Measurements from ENCODE around the gene IRS2.
A peak's percentile ranks its signal among the peaks of the same experiment; 100 is the strongest.

IRS2 gene

GRCh38 chr13:109768616-109769015 lies 17.8 kb downstream of the IRS2 start:
- Histone ChIP-seq H3K27me3 (replicated peaks; ENCODE audit: control insufficient read depth, insufficient read depth, low read length) (no peaks in the 10 kb centered on the region), H3K4me3 (replicated peaks; ENCODE audit: low read depth, low read length) (no peak overlapping the region), H3K36me3 (ENCODE audit: control insufficient read depth, insufficient read depth, low read length) (no peaks in the 10 kb centered on the region)
- DNase-seq (ENCODE audit: extremely low read depth, insufficient read length), result no peak
- TF ChIP-seq CTCF (IDR thresholded peaks at IDR 0.05; ENCODE audit: insufficient read depth, low read length, poor library complexity, severe bottlenecking), result no peak

GRCh38 chr13:109768176-109768575 lies 18.2 kb downstream of the IRS2 start:
- Histone ChIP-seq H3K27me3 (replicated peaks; ENCODE audit: control insufficient read depth, insufficient read depth, low read length) (no peaks in the 10 kb centered on the region), H3K4me3 (replicated peaks; ENCODE audit: low read depth, low read length) (no peak overlapping the region), H3K36me3 (ENCODE audit: control insufficient read depth, insufficient read depth, low read length) (no peaks in the 10 kb centered on the region)
- no peak for TF ChIP-seq CTCF (IDR thresholded peaks at IDR 0.05; ENCODE audit: insufficient read depth, low read length, poor library complexity, severe bottlenecking)
- DNase-seq (ENCODE audit: extremely low read depth, insufficient read length), result no peak

GRCh38 chr13:109767023-109767422 lies 19.4 kb downstream of the IRS2 start:
- Histone ChIP-seq H3K27me3 (replicated peaks; ENCODE audit: control insufficient read depth, insufficient read depth, low read length) (no peaks in the 10 kb centered on the region), H3K4me3 (replicated peaks; ENCODE audit: low read depth, low read length) (no peak overlapping the region), H3K36me3 (ENCODE audit: control insufficient read depth, insufficient read depth, low read length) (no peaks in the 10 kb centered on the region)
- TF ChIP-seq CTCF (IDR thresholded peaks at IDR 0.05; ENCODE audit: insufficient read depth, low read length, poor library complexity, severe bottlenecking), result no peak
- no peak for DNase-seq (ENCODE audit: extremely low read depth, insufficient read length)

GRCh38 chr13:109764470-109765291 lies 21.7 kb downstream of the IRS2 start:
- Histone ChIP-seq H3K4me3 (replicated peaks; ENCODE audit: low read depth, low read length) (no peak overlapping the region), H3K27me3 (replicated peaks; ENCODE audit: control insufficient read depth, insufficient read depth, low read length) (no peaks in the 10 kb centered on the region), H3K36me3 (ENCODE audit: control insufficient read depth, insufficient read depth, low read length) (no peaks in the 10 kb centered on the region)
- DNase-seq (ENCODE audit: extremely low read depth, insufficient read length), result no peak
- peak; percentile 9 for TF ChIP-seq CTCF (IDR thresholded peaks at IDR 0.05; ENCODE audit: insufficient read depth, low read length, poor library complexity, severe bottlenecking)

- H3K36me3 ChIP-seq (ENCODE audit: control insufficient read depth, insufficient read depth, low read length), result no peaks in the 10 kb centered on the region
- H3K27me3 ChIP-seq (replicated peaks; ENCODE audit: control insufficient read depth, insufficient read depth, low read length), result no peaks in the 10 kb centered on the region
- no peak for DNase-seq (ENCODE audit: extremely low read depth, insufficient read length)
- TF ChIP-seq CTCF (IDR thresholded peaks at IDR 0.05; ENCODE audit: insufficient read depth, low read length, poor library complexity, severe bottlenecking), result no peak
- H3K4me3 ChIP-seq (replicated peaks; ENCODE audit: low read depth, low read length), result no peak overlapping the region
Measured at GRCh38 chr13:109764045-109764444, 22.3 kb downstream of the IRS2 start.

Measured in GM06990 (cell line).